ENCODE data around the gene JAGN1.
"Not testable (repeated sequence)": the region's sequence is repeated elsewhere in the genome, so short reads cannot be mapped to it uniquely, and the experiment has no call there.

Gene JAGN1

GRCh38 chr3:9899289-9899791 is 8.9 kb downstream of the JAGN1 start:
- no peak for DNase-seq

GRCh38 chr3:9900965-9901415 is 10.6 kb downstream of the JAGN1 start:
- DNase-seq: not testable (repeated sequence)

GRCh38 chr3:9901967-9902366 is 11.6 kb downstream of the JAGN1 start:
- DNase-seq: no peak

- DNase-seq: no peak
These were observed 12.2 kb downstream of the JAGN1 start, which contains the start of gene IL17RE for GRCh38 chr3:9902372-9903237. TSS of gene IL17RE (plus strand) at chr3:9902848. CDS start at chr3:9902933, 85 bp downstream.

GRCh38 chr3:9903238-9903624 is 12.8 kb downstream of the JAGN1 start:
- no peak for DNase-seq

GRCh38 chr3:9903904-9904303 is 13.5 kb downstream of the JAGN1 start:
- no peak for DNase-seq

GRCh38 chr3:9906480-9906879 is 16.1 kb downstream of the JAGN1 start:
- DNase-seq: no peak

GRCh38 chr3:9908286-9908685 is 17.9 kb downstream of the JAGN1 start:
- DNase-seq: no peak

- no peak for DNase-seq
These were observed 19.0 kb downstream of the JAGN1 start for GRCh38 chr3:9909221-9910013.

GRCh38 chr3:9911863-9912262 is 21.5 kb downstream of the JAGN1 start:
- DNase-seq: no peak

GRCh38 chr3:9912294-9912935 is 22.0 kb downstream of the JAGN1 start:
- DNase-seq: no peak

GRCh38 chr3:9913601-9914000 is 23.2 kb downstream of the JAGN1 start:
- no peak for DNase-seq

- DNase-seq: no peak
These were observed 23.6 kb downstream of the JAGN1 start for GRCh38 chr3:9914011-9914410.

- no peak for DNase-seq
These were observed 24.3 kb downstream of the JAGN1 start for GRCh38 chr3:9914559-9915253.

- DNase-seq: peak; percentile 18
These were observed 25.1 kb downstream of the JAGN1 start for GRCh38 chr3:9915254-9916141.

GRCh38 chr3:9916346-9916733 is 25.9 kb downstream of the JAGN1 start:
- no peak for DNase-seq

- no peak for DNase-seq
These were observed 26.6 kb downstream of the JAGN1 start, which contains the start of gene IL17RC for GRCh38 chr3:9916734-9917680. TSS of gene IL17RC (plus strand) at chr3:9917098. CDS start at chr3:9917316, 218 bp downstream.

GRCh38 chr3:9917820-9918219 is 27.4 kb downstream of the JAGN1 start:
- no peak for DNase-seq

GRCh38 chr3:9918261-9919038 is 28.0 kb downstream of the JAGN1 start:
- DNase-seq: no peak

Data from activated gamma-delta T cell (primary cell).